Breast epithelium (tissue), 3 donors: ENCODE results near the gene IRS1.

Experiments used
- CTCF ChIP-seq, 3 donors: fragments of 450-650 bp; IDR thresholded peaks; one replicate each; pipeline ENCODE4 v1.5.1; 2016 to 2017; ENCODE audit warnings: antibody characterized with exemption in 3 of 3, mild to moderate bottlenecking in 3 of 3, moderate library complexity in 3 of 3
- POLR2AphosphoS5 ChIP-seq, 3 donors: sonication (generic); formaldehyde crosslinking; IDR thresholded peaks; one replicate each; pipeline ENCODE4 v1.6.1; 2017; ENCODE audit warnings: antibody characterized with exemption in 3 of 3

- no peak for TF ChIP-seq POLR2AphosphoS5 (IDR thresholded peaks at IDR 0.05)
- no peak for TF ChIP-seq CTCF (IDR thresholded peaks at IDR 0.05)
These were observed 115.1 kb downstream of the IRS1 start for GRCh38 chr2:226684563-226684959.
